HG02870 (cell line): Measurements from ENCODE around the gene CCL7.

ENCODE experiments used
- ATAC-seq: cut with Tn5 transposase; IDR thresholded peaks from one replicate; pipeline ENCODE4 v1.9.1; 2021; ENCODE audit warnings: mild to moderate bottlenecking, moderate library complexity; ENCODE audit not compliant: unreplicated experiment

The CCL7 gene

DNA sequence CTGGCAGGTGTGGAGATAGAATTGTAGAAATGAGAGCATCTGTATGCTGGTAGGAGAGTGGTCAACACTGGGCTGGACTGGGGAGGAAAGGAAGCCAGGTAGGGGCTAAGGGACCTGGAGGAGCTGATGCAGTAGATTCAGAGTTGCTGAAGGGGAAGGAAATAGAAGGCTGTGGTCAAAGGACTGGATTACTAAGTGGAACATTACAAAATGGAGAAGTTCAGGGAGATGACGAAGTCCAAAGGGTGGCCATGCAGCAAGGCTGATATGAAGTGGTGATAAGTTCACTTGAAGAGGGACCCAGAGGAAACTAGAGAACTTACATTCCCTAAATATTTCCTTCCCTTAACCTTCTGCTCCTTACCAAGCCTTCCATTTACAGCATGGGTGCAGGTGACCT, 23.6 kb upstream of the CCL7 start:
- ATAC-seq: no peak

DNA sequence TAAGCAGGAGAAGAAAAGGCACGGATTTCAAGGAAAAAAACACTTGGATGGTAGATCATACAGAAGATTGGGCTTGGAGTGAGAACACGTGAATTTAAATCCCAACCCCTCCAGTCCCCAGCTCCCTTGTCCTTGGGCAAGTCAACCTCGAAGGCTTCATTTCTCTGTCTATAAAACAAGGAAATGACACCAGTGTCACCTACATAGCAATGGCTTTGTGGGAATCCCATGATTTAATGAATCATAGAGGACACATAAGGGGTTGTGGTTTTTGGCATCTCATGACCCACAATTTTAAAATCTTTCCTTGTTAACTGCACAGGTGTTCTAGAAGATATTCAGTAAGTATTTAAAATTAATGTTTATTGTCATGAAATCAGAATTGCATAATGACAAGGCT, 23.1 kb upstream of the CCL7 start:
- ATAC-seq: no peak

DNA sequence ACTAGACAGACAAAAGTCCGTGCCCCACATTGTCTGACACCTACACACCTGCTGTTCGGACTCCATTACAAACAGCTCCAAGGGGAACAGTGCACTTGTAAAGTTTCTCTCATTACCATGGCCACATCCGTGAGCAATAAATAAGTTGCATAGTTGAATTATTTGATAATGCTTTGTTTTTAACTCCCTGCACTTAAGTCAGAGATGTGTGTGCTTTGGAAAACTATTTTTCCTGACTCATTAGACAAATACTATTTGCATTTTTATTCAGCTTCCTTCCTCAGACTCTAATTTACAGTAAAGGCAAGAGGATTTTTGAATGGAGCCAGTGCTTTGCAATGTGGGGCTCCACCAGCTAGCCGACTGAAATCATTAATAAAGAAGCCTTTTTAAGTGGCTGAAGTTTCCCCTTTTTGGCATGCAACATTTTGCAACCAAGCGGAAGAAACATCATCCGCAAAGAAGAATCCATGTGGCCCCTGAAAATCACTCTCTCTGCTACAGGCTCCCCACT, 21.5 kb upstream of the CCL7 start:
- no peak for ATAC-seq

DNA sequence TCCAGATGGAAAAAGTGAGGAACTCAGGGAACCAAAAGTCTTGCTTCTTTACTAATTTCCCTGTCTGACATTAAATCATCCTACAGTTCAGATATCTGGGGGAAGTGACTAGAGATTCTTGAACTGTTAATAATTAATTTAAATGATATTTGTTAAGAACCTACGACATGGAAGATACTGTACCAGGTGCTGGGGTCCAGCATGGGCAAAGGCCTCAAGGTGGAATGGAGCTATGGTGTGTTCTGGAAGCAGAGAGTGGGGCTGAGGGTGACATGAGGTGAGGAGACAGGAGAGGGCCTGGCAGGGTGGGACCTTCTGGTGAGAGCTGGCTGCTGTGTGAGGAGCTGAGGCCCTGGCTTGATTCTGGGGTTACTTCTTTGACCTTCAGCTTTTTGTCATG, 21.0 kb upstream of the CCL7 start:
- ATAC-seq: no peak

DNA sequence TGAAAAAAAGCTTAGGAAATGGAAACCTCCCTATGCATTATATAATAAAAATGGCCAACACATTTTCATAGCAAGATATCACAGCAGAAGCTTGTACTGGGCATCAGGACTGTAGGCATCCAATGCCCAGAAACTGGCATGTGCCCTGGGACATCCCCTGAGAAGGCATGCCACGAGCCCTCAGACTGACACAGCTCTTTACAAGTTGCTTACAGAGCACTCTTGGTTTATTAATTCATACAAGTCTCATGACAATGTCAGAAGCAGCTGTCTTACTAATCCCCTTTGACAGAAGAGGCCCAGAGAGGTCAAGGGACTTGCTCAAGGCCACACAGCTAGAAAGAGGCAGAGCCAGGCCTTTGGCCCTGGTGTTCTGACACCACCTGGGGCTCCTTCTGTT, 20.5 kb upstream of the CCL7 start:
- ATAC-seq: no peak

DNA sequence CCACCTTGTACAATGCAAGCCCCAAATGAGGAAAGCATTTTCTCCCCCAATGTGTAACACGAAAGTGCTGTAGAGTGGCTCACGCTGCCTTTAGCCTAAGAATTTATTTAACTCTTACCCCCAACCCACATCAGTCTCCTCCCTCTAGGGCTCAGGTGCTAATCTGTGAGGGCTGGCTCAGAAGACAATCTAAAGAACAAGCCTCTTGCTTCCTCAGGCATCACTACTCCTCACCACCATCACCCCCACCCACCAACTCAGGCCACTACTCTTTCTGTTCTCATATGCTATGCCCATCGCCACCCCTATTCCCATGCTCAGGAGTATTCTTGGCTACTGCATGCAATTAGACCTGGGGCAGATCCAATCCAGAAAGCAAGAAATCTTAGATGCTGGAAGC, 18.8 kb upstream of the CCL7 start:
- no peak for ATAC-seq

DNA sequence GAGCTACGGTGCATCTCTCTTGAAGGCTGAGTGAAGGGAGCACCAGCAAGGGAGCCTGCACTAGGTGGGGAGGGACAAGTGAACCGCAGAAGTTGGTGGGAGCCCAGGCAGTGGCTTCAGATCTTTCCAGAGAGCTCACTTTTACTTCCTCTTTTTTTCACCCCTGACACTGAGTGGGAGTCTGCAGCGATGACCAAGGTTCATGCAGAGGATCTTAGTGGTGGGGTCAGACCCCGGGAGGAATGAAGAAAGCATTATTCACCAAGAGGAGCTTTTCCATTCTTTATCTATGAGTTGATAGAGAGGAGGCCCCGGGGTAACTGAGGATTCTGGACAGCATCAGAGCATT, 18.0 kb upstream of the CCL7 start:
- ATAC-seq: no peak

DNA sequence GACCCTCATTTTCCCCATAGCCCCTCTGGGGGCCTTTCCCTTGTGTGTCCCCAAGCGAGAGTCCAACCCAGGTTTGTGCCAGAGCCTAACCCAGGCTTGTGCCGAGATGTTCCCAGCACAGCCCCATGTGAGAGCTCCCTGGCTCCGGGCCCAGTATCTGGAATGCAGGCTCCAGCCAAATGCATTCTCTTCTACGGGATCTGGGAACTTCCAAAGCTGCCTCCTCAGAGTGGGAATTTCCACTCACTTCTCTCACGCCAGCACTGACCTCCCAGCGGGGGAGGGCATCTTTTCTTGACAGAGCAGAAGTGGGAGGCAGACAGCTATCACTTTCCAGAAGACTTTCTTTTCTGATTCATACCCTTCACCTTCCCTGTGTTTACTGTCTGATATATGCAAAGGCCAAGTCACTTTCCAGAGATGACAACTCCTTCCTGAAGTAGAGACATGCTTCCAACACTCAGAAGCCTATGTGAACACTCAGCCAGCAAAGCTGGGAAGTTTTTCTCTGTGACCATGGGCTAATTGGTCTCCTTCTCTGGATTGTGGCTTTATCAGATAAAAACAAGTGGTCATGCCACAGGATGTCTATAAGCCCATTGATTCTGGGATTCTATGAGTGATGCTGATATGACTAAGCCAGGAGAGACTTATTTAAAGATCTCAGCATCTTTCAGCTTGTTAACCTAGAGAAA, 17.4 kb upstream of the CCL7 start:
- ATAC-seq: no peak

DNA sequence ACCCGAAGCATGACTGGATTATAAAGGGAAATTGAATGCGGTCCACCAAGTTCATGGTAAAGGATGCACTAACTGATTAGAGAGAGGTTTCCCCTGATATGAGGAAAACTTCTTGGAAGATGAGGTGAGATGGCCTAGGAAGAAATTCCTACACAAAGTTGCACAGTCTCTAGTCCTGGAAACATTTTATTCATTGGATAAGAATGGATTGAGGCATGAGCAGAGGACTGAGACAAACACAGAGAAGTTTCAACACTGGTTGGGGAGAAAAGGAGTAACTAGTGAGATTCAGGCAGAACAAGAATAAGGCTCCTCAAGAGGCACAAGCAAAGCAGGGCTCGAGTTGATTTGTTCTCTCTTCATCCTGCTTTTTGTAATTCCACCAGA, 16.9 kb upstream of the CCL7 start:
- no peak for ATAC-seq

DNA sequence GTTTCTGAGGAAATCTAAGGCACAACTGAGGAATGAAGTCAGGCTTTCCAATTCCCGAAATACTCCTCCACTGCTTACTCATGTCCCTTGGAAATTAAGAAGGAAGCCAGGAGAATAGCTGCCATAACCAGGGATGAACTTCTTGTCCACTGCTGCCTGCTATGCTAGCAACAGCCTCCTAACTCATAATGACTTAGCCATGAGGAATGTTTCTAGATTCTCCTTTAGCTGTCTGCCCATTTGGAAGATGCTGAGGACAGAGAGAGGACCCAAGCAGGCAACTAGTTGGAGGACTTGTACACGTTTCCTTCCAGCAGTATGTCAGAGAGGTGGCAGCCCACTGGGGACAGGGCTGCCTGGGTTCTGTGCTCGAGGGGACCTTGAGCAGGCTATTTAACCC, 15.9 kb upstream of the CCL7 start:
- ATAC-seq: no peak

DNA sequence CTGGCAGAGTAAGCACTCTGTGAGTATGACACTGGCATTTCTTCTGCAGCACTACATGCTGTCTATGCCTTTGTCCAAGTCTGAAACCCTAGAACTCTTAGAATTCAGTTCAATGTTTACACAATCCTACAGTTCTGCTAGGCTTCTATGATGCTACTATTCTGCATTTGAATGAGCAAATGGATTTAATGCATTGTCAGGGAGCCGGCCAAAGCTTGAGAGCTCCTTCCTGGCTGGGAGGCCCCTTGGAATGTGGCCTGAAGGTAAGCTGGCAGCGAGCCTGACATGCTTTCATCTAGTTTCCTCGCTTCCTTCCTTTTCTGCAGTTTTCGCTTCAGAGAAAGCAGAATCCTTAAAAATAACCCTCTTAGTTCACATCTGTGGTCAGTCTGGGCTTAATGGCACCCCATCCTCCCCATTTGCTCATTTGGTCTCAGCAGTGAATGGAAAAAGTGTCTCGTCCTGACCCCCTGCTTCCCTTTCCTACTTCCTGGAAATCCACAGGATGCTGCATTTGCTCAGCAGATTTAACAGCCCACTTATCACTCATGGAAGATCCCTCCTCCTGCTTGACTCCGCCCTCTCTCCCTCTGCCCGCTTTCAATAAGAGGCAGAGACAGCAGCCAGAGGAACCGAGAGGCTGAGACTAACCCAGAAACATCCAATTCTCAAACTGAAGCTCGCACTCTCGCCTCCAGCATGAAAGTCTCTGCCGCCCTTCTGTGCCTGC, 15.2 kb upstream of the CCL7 start, which contains the start of gene CCL2:
Gene CCL2 (plus strand): TSS at position 635 of the 730 bp plus-strand sequence. CDS start 65 bp downstream, at position 700.
- no peak for ATAC-seq

DNA sequence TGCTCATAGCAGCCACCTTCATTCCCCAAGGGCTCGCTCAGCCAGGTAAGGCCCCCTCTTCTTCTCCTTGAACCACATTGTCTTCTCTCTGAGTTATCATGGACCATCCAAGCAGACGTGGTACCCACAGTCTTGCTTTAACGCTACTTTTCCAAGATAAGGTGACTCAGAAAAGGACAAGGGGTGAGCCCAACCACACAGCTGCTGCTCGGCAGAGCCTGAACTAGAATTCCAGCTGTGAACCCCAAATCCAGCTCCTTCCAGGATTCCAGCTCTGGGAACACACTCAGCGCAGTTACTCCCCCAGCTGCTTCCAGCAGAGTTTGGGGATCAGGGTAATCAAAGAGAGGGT, 14.7 kb upstream of the CCL7 start:
- ATAC-seq: no peak

DNA sequence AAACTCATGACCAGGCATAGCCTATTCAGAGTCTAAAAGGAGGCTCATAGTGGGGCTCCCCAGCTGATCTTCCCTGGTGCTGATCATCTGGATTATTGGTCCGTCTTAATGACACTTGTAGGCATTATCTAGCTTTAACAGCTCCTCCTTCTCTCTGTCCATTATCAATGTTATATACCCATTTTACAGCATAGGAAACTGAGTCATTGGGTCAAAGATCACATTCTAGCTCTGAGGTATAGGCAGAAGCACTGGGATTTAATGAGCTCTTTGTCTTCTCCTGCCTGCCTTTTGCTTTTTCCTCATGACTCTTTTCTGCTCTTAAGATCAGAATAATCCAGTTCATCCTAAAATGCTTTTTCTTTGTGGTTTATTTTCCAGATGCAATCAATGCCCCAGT, 14.2 kb upstream of the CCL7 start:
- no peak for ATAC-seq

DNA sequence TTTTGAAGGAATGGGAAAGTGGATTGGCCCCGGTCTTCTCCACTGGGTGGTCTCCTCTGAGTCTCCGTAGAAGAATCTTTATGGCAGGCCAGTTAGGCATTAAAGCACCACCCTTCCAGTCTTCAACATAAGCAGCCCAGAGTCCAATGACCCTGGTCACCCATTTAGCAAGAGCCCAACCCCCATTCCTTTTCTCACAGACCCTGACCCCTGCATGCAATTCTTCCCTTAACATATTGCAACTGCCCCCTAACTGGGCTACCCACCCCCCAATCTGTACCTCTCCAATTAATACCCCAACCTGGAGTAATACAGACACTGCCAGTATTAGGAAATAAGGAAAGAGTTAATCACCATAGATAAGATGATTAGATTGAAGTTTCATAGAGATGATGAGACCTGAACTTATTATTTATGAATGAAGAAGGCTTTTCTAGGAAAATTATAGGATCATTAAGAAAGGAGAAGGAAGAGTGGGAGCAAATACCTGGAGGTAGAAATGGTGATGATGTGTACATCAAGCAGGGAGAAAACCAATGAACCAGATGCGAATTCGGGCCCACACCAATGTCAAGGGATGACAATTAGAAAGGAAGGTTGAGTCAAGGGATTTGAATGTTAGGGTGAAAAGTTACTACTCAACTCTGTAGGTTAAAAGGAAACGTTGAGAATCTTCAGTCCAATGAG, 12.6 kb upstream of the CCL7 start:
- ATAC-seq: no peak

DNA sequence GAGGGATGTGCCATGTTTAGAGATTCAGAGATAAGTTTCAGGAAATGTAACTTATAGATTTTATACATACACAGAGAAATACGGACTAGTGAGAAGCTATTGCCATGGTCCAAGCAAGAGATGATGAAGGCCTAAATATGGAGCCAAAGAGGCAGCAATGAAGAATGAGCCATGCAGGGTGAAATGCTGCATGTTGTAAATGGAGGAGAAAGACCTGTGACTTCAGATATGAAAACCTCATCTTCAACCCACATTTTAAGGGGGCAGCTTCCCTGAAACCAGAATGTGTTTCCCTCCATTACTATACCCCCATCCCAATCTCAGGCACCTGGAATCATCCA, 12.1 kb upstream of the CCL7 start:
- ATAC-seq: no peak

DNA sequence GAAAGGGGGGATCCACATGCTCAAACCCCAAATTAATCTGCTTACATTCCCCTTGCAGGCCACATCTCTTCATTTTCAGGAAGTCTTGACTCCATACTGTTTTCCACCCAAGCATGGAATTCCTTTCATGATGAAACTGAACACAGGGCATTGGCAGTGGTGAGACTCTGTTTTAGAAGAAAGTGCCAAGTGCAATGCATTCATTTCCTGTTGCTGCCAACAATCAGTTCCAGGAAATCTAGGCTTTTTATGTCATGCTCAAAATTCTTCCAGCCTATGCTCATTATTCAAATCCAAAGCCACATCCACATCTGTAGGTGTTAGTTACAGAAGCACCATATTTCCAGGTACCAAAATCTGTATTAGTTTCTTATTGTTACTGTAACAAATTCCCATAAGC, 10.9 kb upstream of the CCL7 start:
- no peak for ATAC-seq

DNA sequence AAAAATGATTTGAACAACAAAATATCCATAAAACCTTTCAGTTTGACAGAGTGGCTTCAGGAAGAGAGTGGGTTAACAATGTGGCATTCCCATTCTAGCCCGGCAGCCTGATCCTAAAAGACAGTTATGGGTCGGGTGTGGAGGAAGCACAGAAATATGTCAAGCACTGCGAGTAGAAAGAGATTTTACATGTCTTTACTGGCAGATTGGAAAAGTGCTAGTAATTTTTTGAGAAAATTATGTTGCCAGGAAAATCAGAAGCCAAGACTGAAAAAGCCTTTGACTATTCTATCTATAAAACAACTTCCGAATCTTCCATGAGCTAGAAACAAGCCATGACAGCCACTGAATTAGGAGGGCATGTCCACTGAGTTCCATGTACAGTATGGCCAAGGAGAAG, 9.2 kb upstream of the CCL7 start:
- no peak for ATAC-seq

DNA sequence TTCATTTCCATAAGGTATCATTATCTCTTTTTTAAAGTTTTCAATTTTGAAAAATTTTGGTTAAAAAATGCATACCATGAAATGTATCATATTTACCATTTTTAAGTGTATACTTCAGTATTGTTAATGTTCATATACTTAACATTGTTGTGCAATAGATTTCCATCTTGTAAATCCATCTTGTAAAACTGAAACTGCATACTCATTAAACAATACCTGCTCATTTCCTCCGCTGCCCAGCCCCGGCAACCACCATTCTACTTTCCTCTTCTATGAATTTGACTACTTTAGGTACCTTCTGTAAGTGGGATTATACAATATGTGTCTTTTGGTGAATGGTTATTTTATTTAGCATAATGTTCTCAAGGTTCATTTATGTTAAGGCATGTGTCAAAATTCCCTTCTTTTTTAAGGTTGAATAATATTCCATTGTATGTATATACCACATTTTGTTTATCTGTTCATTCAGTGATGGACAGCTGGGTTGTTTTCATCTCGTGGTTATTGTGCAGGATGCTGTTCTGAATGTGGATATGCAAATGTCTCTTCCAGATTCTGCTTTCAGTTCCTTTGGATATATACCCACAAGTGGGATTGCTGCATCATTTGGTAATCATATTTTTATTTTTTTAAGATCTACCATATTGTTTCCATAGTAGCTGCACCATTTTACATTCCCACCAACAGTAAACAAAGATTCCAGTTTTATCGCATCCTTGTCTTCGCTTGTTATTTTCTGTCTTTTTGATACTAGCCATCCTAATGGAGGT, 8.3 kb upstream of the CCL7 start:
- no peak for ATAC-seq

DNA sequence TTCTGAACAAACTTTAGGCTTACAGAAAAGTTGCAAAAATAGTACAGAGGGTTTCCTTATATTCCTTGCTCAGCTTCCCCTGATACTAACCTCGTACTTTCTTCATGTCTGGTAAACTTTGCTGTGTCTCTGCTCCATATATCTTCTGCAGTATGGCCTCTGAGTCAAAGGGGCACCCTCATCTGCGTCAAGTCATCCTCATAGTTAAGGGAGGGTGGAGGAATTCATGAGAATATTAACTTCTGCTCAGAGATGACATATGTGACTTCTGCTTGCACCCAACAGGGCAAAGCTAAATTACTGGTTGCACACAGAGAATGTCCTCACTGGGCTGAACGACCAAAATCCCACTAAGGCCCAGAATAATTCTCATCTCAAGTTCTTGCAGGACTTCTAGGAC, 4.3 kb upstream of the CCL7 start:
- no peak for ATAC-seq

DNA sequence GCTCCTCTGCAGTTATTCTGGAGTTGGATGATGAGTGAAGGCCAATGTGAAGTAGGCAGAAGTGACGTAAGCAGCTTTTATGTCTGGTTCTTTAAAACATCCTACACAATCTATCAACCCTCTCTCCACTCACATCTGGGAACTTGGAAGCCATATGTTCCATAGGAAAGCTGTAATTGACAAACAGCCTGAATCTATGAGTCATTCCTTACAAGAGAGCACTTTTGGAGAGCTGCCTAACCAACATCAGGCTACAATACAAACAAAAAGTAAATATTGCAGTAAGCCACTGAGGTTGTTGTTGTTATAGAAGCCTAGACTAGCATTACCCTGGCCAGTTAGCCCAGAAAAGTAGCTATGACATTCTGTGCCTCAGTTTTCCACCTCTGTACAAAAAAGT, 5.9 kb downstream of the CCL7 start:
- ATAC-seq: no peak

DNA sequence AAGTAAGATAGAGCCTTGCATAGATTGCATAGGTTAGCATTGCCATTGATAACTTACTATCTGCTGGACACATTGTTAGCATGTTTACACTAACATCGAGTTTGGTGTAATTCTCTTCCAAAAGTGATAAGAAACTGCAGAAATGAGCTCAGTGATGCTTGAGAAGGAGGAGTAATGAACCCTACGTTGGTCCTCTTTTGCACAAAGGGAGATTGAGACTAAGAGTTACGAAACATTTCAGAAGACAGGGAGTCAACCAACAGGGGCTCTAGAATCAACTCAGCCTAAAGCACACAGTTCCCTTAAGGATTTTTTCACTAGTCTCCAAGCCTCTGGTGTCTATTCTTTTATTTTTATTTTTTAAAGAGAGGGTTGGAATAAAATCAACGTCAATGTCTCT, 6.8 kb downstream of the CCL7 start:
- no peak for ATAC-seq

DNA sequence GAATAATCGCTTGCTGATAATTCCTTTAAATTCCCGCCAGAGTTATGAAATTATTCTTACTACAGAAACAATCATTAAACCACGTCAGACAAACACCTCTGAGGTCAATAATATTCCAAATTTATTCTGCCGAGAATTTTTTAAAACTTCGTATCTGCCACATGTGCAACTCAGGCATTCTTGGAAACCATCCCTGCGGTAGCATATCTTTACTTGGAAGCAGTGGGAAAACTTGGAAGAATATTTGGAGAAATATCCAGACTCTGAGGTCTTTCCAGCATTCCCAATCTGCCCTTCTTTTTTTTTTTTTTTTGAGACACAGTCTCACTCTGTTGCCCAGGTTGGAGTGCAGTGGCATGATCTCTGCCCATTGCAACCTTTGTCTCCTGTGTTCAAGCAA, 13.6 kb downstream of the CCL7 start:
- no peak for ATAC-seq
